Karpas-422 (cell line): ENCODE data around the gene ZNF106. TPM values are rescaled to one million over a fixed set of nuclear protein-coding genes. Genes with fewer than 3 reads are reported as not detected.
A peak's percentile ranks its signal among the peaks of the same experiment; 100 is the strongest.

Experiments
- DNase-seq: peaks from one replicate; pipeline ENCODE4 v3.0.0-alpha.2; 2015
- H2AFZ ChIP-seq: fragments of 200-600 bp; sonication (generic); 2 replicates; pipeline ENCODE4 v1.6.1; 2014; ENCODE audit warnings: antibody characterized with exemption, low read length, mixed read lengths
- H3K27ac ChIP-seq: fragments of 200-600 bp; sonication (generic); 2 replicates; pipeline ENCODE4 v1.5.1; 2014; ENCODE audit warnings: mild to moderate bottlenecking, low read length, moderate library complexity
- H3K27me3 ChIP-seq: fragments of 200-600 bp; sonication (generic); 2 replicates; pipeline ENCODE4 v1.6.1; 2014; ENCODE audit warnings: low read length, mixed read lengths
- H3K36me3 ChIP-seq: fragments of 200-600 bp; sonication (generic); 2 replicates; pipeline ENCODE4 v1.6.1; 2014; ENCODE audit warnings: low read length, mixed read lengths; ENCODE audit not compliant: insufficient read depth
- H3K4me1 ChIP-seq: fragments of 200-600 bp; sonication (generic); 2 replicates; pipeline ENCODE4 v1.6.1; 2014; ENCODE audit warnings: mild to moderate bottlenecking, low read length, mixed read lengths
- H3K4me2 ChIP-seq: fragments of 200-600 bp; sonication (generic); 2 replicates; pipeline ENCODE4 v1.6.1; 2014; ENCODE audit warnings: low read length, low read depth, mild to moderate bottlenecking; ENCODE audit not compliant: poor library complexity, severe bottlenecking
- H3K4me3 ChIP-seq: fragments of 200-600 bp; sonication (generic); 2 replicates; pipeline ENCODE4 v1.5.1; 2014; ENCODE audit warnings: mild to moderate bottlenecking, antibody characterized with exemption, low read length, mixed read lengths
- H3K79me2 ChIP-seq: fragments of 200-600 bp; sonication (generic); 2 replicates; pipeline ENCODE4 v1.6.1; 2014; ENCODE audit warnings: mild to moderate bottlenecking, low read length, mixed read lengths
- H3K9ac ChIP-seq: fragments of 200-600 bp; sonication (generic); 2 replicates; pipeline ENCODE4 v1.6.0; 2014; ENCODE audit warnings: low read length
- H3K9me2 ChIP-seq: fragments of 200-600 bp; sonication (generic), shearing (Covaris generic); replicated peaks from 2 replicates; pipeline ENCODE4 v1.6.0; 2014; ENCODE audit warnings: mild to moderate bottlenecking, low read length, moderate library complexity; ENCODE audit not compliant: insufficient read depth
- H3K9me3 ChIP-seq: fragments of 300-700, 200-600 bp; sonication (generic); 2 replicates; pipeline ENCODE4 v1.6.1; 2014; ENCODE audit warnings: low read length, mixed read lengths
- H4K20me1 ChIP-seq: fragments of 200-600 bp; sonication (generic); 2 replicates; pipeline ENCODE4 v1.6.1; 2014; ENCODE audit warnings: mild to moderate bottlenecking, antibody characterized with exemption, low read length, low read depth; ENCODE audit not compliant: insufficient read depth
- total RNA-seq: library from RNA; depleted of rRNA; stranded (reverse); fragments of >200 nt; shearing (Covaris generic); gene quantifications from 2 replicates; pipeline ENCODE4 v1.2.3, GENCODE V29; 2014; ENCODE audit warnings: low replicate concordance

ZNF106 gene
- total RNA-seq, 1 experiment from 2014 or later, result 144 TPM

- Histone ChIP-seq H4K20me1 (no peaks in the 10 kb centered on the region), H3K9me2 (no peaks in the 10 kb centered on the region), H3K9ac (no peak overlapping the region), H3K27ac (no peak overlapping the region), H2AFZ (no peak overlapping the region), H3K36me3 (no peaks in the 10 kb centered on the region), H3K79me2 (no peaks in the 10 kb centered on the region), H3K27me3 (no peaks in the 10 kb centered on the region), H3K9me3 (no peaks in the 10 kb centered on the region), H3K4me2 (no peak overlapping the region), H3K4me1 (no peaks in the 10 kb centered on the region), H3K4me3 (no peak overlapping the region)
- DNase-seq, result no peak
Measured at GRCh38 chr15:42401544-42402454, 89.1 kb downstream of the ZNF106 start.

- H3K79me2 ChIP-seq, result no peaks in the 10 kb centered on the region
Measured at GRCh38 chr15:42395838-42396237, 95.1 kb downstream of the ZNF106 start.

GRCh38 chr15:42394106-42394505, 96.8 kb downstream of the ZNF106 start:
- no peak for DNase-seq
- no peak overlapping the region for H3K9ac ChIP-seq
- H3K36me3 ChIP-seq, result no peaks in the 10 kb centered on the region
- H3K79me2 ChIP-seq, result no peaks in the 10 kb centered on the region
- peaks cover 9% of the 10 kb centered on the region for H3K4me1 ChIP-seq
- H3K27me3 ChIP-seq, result no peaks in the 10 kb centered on the region
- no peak overlapping the region for H2AFZ ChIP-seq
- H4K20me1 ChIP-seq, result no peaks in the 10 kb centered on the region
- H3K9me2 ChIP-seq, result no peaks in the 10 kb centered on the region
- no peak overlapping the region for H3K4me2 ChIP-seq
- no peak overlapping the region for H3K4me3 ChIP-seq
- no peak overlapping the region for H3K27ac ChIP-seq
- H3K9me3 ChIP-seq, result no peaks in the 10 kb centered on the region

More at GRCh38 chr15:42395838-42396237, 95.1 kb downstream of the ZNF106 start:
- Histone ChIP-seq H3K4me2 (no peak overlapping the region), H3K4me1 (peaks cover 9% of the 10 kb centered on the region), H3K4me3 (no peak overlapping the region), H3K9me2 (no peaks in the 10 kb centered on the region), H3K36me3 (no peaks in the 10 kb centered on the region), H3K27ac (no peak overlapping the region), H3K9ac (no peak overlapping the region), H3K27me3 (no peaks in the 10 kb centered on the region), H3K9me3 (no peaks in the 10 kb centered on the region), H2AFZ (no peak overlapping the region), H4K20me1 (no peaks in the 10 kb centered on the region)
- no peak for DNase-seq

- Histone ChIP-seq H3K27me3 (no peaks in the 10 kb centered on the region), H3K9ac (no peak overlapping the region), H3K4me1 (peaks cover 9% of the 10 kb centered on the region), H3K9me3 (no peaks in the 10 kb centered on the region), H3K4me3 (no peak overlapping the region), H3K36me3 (no peaks in the 10 kb centered on the region), H2AFZ (peak overlapping the region; percentile 61; the same call in 1 of the 2 replicates), H3K27ac (no peak overlapping the region), H4K20me1 (no peaks in the 10 kb centered on the region), H3K4me2 (no peak overlapping the region), H3K9me2 (no peaks in the 10 kb centered on the region), H3K79me2 (no peaks in the 10 kb centered on the region)
- no peak for DNase-seq
Measured at GRCh38 chr15:42392309-42393024, 98.5 kb downstream of the ZNF106 start.

GRCh38 chr15:42387603-42388002, 103.3 kb downstream of the ZNF106 start:
- H4K20me1 ChIP-seq, result no peaks in the 10 kb centered on the region
- no peaks in the 10 kb centered on the region for H3K36me3 ChIP-seq
- H2AFZ ChIP-seq, result no peak overlapping the region
- no peak for DNase-seq
- no peak overlapping the region for H3K27ac ChIP-seq
- no peaks in the 10 kb centered on the region for H3K9me2 ChIP-seq
- H3K9ac ChIP-seq, result no peak overlapping the region
- H3K4me2 ChIP-seq, result no peak overlapping the region
- no peaks in the 10 kb centered on the region for H3K9me3 ChIP-seq
- peaks cover under 1% of the 10 kb centered on the region for H3K4me1 ChIP-seq
- H3K79me2 ChIP-seq, result no peaks in the 10 kb centered on the region
- no peaks in the 10 kb centered on the region for H3K27me3 ChIP-seq
- H3K4me3 ChIP-seq, result no peak overlapping the region

- no peaks in the 10 kb centered on the region for H3K9me3 ChIP-seq
- no peak overlapping the region for H3K9ac ChIP-seq
- H3K27me3 ChIP-seq, result no peaks in the 10 kb centered on the region
- H3K9me2 ChIP-seq, result no peaks in the 10 kb centered on the region
- H3K4me3 ChIP-seq, result no peak overlapping the region
- H3K27ac ChIP-seq, result no peak overlapping the region
- H3K4me2 ChIP-seq, result no peak overlapping the region
- no peaks in the 10 kb centered on the region; the same call in 1 of the 2 replicates for H3K4me1 ChIP-seq
- no peaks in the 10 kb centered on the region for H4K20me1 ChIP-seq
- no peaks in the 10 kb centered on the region for H3K36me3 ChIP-seq
- DNase-seq, result no peak
- no peaks in the 10 kb centered on the region for H3K79me2 ChIP-seq
- no peak overlapping the region for H2AFZ ChIP-seq
Measured at GRCh38 chr15:42385980-42386700, 104.8 kb downstream of the ZNF106 start.

- Histone ChIP-seq H3K27me3 (no peaks in the 10 kb centered on the region), H3K27ac (no peak overlapping the region), H3K79me2 (no peaks in the 10 kb centered on the region), H3K36me3 (no peaks in the 10 kb centered on the region), H3K9ac (no peak overlapping the region), H3K4me3 (no peak overlapping the region), H3K9me2 (no peaks in the 10 kb centered on the region), H4K20me1 (no peaks in the 10 kb centered on the region), H3K4me2 (no peak overlapping the region), H3K4me1 (no peaks in the 10 kb centered on the region; the same call in 1 of the 2 replicates), H3K9me3 (no peaks in the 10 kb centered on the region), H2AFZ (no peak overlapping the region)
- DNase-seq, result peak; percentile 87
Measured at GRCh38 chr15:42385206-42385979, 105.5 kb downstream of the ZNF106 start.
